Skeletal muscle satellite cell (primary cell): ENCODE results near the gene EPHA7.

ENCODE experiments used
- H3K27me3 ChIP-seq: 2 replicates; pipeline ENCODE4 v1.7.0; 2013; ENCODE audit warnings: low read length; ENCODE audit not compliant: control insufficient read depth, insufficient read depth
- H3K36me3 ChIP-seq: 2 replicates; pipeline ENCODE4 v1.7.0; 2013; ENCODE audit warnings: mild to moderate bottlenecking, control low read depth, low read length; ENCODE audit not compliant: insufficient read depth
- H3K4me1 ChIP-seq: 2 replicates; pipeline ENCODE4 v1.7.0; 2013; ENCODE audit warnings: low read length; ENCODE audit not compliant: control insufficient read depth, insufficient read depth
- H3K4me2 ChIP-seq: 2 replicates; pipeline ENCODE4 v1.7.0; 2013; ENCODE audit warnings: mild to moderate bottlenecking, low read length
- H3K4me3 ChIP-seq: 2 replicates; pipeline ENCODE4 v1.7.0; 2013; ENCODE audit warnings: low read length
- H3K9ac ChIP-seq: 2 replicates; pipeline ENCODE4 v1.7.0; 2013; ENCODE audit warnings: mild to moderate bottlenecking, low read depth, low read length, moderate library complexity
- H3K9me3 ChIP-seq: replicated peaks from 2 replicates; pipeline ENCODE4 v1.7.0; 2013; ENCODE audit warnings: mild to moderate bottlenecking, control low read depth, low read length

Gene EPHA7

DNA sequence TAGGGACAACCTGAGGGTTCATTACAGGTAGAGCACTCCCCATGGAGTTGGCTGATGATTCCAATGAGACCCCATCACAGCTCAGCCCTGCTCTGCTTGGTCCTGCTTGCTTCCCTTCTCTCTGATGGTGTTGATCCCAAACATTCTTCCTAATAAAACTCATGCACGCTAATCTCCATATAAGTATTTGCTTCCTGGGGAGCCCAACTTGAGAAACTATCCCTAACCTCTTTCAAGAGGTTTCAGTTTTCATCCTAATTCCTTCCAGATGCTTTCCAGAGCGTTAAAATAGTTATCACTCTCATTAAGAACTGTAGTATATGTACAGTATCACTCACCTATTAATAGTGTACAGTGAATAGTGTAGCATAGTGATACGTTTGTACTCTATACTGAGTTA lies 68.1 kb downstream of the EPHA7 start:
- Histone ChIP-seq H3K4me1 (no peaks in the 10 kb centered on the region), H3K27me3 (no peaks in the 10 kb centered on the region), H3K9me3 (no peaks in the 10 kb centered on the region), H3K36me3 (no peaks in the 10 kb centered on the region), H3K4me3 (no peak overlapping the region), H3K4me2 (no peak overlapping the region), H3K9ac (no peak overlapping the region)

DNA sequence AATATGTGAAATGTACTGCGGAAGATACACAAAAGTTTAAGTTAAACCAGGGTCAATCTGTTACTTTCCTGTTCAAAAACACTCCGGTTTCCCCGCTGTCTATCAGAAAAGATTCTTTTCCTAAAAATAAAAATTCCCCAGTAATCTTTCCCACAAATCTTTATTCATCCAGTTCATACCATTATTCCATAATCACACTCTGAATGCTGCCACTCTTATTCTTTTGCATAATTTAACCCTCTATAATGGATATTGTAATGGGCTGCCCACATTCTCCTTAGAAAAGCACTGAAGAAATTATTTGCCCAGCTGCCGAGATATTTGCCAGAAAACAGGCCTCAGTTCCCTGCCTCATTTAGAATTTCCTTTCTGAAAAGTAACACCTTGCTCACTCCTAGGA lies 68.6 kb downstream of the EPHA7 start:
- Histone ChIP-seq H3K27me3 (no peaks in the 10 kb centered on the region), H3K9ac (no peak overlapping the region), H3K4me1 (no peaks in the 10 kb centered on the region), H3K4me2 (no peak overlapping the region), H3K9me3 (no peaks in the 10 kb centered on the region), H3K36me3 (no peaks in the 10 kb centered on the region), H3K4me3 (no peak overlapping the region)

DNA sequence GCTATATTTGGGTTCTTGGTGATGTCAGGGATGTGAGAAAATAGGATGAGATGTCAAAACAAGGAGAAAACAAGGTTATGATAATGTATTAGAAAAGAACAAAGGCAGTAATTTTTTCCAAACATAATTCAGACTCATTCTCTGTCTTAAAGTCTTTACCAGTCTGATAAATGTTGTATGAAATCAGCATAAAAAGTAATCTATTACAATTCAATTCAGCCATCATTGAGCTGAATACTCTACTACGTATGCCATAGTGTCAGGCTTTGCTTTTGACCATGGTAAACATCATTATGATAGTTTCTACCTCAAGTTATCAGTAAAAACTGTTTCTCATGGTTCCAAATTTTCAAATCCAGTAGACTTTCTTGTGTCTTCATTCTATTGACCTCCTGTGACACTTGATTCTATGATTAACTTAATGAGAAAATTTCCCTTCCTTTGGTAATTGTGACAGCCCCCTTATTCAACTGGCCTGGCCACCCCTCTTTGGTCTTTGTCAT lies 75.0 kb downstream of the EPHA7 start:
- Histone ChIP-seq H3K9ac (no peak overlapping the region), H3K27me3 (no peaks in the 10 kb centered on the region)

DNA sequence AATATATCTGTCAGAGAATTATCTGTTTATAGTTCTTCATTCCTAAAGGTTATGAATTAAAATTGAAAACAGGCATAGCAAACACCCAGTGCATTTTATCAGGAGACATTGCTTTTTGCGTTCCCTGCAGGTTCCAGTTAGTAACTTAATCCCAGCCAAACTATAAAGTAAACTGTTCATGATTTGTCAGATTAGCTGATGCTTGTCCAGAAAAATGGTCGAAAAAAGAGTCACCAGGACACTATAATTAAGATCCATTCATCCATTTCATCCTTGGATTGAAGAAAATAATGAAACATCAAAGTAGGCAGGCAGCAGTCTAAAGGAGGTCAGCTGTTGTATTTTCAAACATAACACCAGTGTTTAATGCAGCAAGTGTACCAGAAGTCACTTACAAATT lies 75.9 kb downstream of the EPHA7 start:
- no peak overlapping the region for H3K4me2 ChIP-seq

More for the DNA sequence above, 75.0 kb downstream of the EPHA7 start:
- H3K36me3 ChIP-seq: no peaks in the 10 kb centered on the region
- no peak overlapping the region for H3K4me2 ChIP-seq
- H3K4me3 ChIP-seq: no peak overlapping the region
- H3K4me1 ChIP-seq: no peaks in the 10 kb centered on the region
- H3K9me3 ChIP-seq: no peaks in the 10 kb centered on the region

DNA sequence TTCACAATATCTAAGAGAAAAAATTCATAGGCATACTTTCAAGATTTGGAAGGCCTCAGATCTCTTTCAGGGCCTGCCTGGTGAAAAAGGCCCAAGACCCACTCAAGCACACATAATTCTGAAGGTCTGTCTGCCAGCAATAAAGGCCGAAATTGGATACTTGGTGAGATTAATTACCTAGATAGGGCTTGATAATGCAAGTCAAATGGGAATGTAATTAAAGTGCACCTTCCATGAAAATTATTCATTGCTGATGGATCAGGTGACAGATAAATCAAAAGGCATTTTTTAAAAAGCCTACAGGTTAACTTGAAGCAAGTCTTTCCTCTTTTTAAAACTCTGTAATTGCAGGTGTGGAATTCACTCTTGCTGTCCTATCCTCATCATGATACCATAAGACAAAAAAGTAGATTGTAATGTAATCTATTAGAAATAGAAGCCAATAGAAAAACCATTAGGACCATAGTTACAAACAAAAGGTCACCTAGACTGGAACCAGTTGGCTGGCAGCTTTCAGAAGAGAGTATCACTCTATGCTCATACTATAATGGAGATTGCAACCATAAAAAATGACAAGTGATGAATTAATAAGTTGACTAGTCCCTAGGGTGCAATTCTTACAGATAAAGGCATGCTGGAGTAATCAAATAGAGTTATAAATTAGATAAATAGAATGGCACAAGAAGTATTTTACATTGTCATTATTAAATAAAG lies 77.3 kb downstream of the EPHA7 start:
- Histone ChIP-seq H3K9ac (no peak overlapping the region), H3K4me2 (no peak overlapping the region), H3K4me1 (no peaks in the 10 kb centered on the region), H3K27me3 (no peaks in the 10 kb centered on the region), H3K4me3 (no peak overlapping the region), H3K36me3 (no peaks in the 10 kb centered on the region), H3K9me3 (no peaks in the 10 kb centered on the region)

More for the DNA sequence above, 75.9 kb downstream of the EPHA7 start:
- Histone ChIP-seq H3K36me3 (no peaks in the 10 kb centered on the region), H3K27me3 (no peaks in the 10 kb centered on the region), H3K9me3 (no peaks in the 10 kb centered on the region), H3K4me1 (no peaks in the 10 kb centered on the region), H3K9ac (no peak overlapping the region), H3K4me3 (no peak overlapping the region)

DNA sequence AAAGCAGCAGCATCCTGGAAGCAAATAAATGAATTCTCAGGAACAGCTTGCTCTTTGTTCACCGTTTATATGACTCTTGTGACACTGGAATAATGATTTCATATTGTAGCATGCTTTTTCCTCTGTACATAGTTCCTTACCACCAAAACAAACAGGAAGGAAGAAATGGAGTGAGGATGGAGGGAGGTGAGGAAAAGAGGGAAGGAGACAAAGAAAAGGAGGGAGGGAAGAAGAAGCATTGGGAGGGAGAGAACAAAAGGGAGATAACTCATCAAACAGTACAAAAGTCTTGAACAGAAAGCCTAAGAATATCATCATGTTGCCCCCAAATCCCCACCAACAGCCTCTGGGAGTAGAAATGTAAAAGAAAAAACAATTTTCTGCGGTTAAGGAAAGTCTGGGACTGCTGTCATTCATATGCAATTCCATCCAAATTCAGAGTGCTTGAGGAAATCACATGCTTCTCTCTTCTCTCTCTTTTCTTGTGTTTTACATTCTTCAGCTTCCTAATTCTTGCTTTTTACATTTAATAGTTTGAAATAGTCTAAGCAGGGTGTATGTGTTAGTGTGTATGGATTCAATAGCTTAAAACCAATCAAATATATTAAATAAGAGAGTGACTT lies 81.5 kb downstream of the EPHA7 start:
- H3K4me3 ChIP-seq: no peak overlapping the region
- no peaks in the 10 kb centered on the region for H3K27me3 ChIP-seq
- no peak overlapping the region for H3K9ac ChIP-seq
- no peaks in the 10 kb centered on the region for H3K9me3 ChIP-seq
- no peaks in the 10 kb centered on the region for H3K36me3 ChIP-seq
- no peak overlapping the region for H3K4me2 ChIP-seq
- H3K4me1 ChIP-seq: no peaks in the 10 kb centered on the region

DNA sequence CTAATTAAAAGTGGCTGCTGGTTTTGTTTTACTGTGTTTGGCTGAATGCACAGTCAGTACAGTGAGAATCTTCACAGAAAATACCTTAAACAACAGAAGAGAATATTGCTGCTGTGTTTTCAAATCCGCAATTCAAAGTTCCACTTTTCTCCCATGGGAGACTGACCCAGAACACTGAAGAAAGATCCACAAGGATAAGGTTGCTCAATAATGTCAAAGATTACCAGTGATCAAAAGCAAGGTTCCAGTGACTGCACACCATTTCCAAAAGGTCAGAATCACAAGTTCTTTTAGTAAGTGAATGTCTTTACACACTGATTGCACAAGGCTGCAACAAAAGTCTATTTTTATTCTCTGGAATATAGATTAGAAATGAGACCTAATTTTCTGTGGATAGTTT lies 82.3 kb downstream of the EPHA7 start:
- H3K9ac ChIP-seq: no peak overlapping the region
- no peaks in the 10 kb centered on the region for H3K9me3 ChIP-seq
- no peak overlapping the region for H3K4me2 ChIP-seq
- no peak overlapping the region for H3K4me3 ChIP-seq
- H3K36me3 ChIP-seq: no peaks in the 10 kb centered on the region
- no peaks in the 10 kb centered on the region for H3K4me1 ChIP-seq
- no peaks in the 10 kb centered on the region for H3K27me3 ChIP-seq

DNA sequence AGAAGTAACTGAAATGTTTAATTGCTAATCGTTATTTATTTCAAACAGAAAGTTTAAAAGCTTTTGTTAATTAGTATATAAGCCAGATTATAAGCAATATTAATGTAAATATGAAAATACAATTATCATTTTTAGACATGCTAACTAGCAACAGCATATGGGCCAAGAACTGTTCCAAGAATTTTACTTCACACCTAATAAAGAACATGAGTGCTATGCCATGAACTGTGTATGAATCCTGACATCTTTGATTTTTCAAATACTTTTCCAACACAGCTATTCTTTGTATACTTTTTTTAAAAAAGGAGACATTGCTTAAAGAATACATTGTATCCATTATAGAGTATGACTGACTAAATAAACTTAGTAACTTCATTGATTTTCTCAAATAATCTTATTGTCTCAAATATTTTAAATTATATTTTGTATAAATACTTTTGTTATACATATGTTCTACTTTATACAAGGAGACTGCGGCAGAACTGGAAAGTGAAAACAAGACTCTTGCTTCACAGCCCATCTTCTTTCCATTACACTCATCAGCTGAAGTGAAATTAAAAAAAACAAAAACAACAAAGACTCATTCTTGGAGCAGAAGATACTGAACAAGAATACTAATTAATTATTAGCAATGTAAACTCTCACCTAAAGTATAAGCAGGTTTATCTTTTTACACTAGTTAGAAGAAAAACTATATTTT lies 89.9 kb downstream of the EPHA7 start:
- Histone ChIP-seq H3K9ac (no peak overlapping the region), H3K9me3 (no peaks in the 10 kb centered on the region), H3K4me1 (no peaks in the 10 kb centered on the region), H3K27me3 (no peaks in the 10 kb centered on the region), H3K4me2 (no peak overlapping the region), H3K36me3 (no peaks in the 10 kb centered on the region), H3K4me3 (no peak overlapping the region)

DNA sequence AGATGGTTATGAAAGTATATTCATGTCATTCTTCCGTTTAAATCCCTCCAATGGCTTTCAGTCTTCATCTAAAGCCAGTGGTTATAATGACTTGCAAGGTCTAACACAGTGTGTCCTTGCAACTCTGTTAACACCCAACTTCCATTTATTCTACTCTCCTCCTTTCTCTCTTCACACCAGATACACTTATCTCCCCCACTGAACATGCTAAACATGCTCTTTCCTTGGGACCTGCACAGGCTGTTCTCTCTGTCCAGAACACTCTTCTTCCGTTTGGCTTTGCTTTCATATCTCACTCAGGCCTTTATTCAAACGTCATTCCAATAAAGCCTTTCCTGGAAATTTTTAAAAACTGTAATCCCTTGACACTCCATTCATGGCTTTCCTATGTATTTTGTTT lies 91.5 kb downstream of the EPHA7 start:
- no peaks in the 10 kb centered on the region for H3K4me1 ChIP-seq
- H3K36me3 ChIP-seq: no peaks in the 10 kb centered on the region
- H3K4me2 ChIP-seq: no peak overlapping the region
- H3K9ac ChIP-seq: no peak overlapping the region
- no peak overlapping the region for H3K4me3 ChIP-seq
- no peaks in the 10 kb centered on the region for H3K27me3 ChIP-seq
- no peaks in the 10 kb centered on the region for H3K9me3 ChIP-seq

DNA sequence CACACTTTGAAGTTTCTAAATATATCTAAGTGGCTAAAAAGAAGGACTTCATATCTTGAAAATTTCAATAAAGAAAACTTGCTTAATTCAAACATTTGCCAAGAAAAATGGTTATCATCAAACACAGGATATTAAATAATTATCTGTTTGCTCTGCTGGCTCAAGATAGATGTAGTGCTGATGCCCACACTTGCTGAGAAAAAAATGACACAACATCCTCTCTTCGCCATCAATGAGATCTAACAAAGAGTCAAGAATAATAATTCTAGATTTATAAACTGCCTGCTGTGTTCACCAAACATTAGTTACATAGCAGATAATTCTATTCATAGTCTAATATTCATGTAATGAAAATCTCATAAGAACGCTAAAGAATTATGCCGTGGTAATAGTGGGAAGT lies 93.6 kb downstream of the EPHA7 start:
- no peak overlapping the region for H3K4me3 ChIP-seq

DNA sequence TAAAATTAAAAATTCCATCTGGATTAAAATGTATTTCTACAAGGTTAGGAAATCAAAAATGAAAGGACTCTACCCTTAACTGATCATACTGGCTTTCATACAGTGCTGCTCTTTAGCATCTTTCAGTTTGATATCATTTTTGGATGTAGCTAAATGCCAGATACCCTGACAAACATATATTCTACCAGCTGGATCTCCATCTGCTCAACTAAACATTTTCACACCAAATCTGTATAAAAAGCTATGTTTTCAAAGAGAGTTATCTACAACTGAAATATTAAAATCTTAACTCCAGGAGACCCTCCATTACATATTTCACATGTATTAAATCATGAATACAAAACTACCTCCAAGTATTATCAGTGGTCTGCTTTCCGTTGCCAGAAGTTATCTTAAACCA lies 95.7 kb downstream of the EPHA7 start:
- Histone ChIP-seq H3K36me3 (no peaks in the 10 kb centered on the region), H3K9me3 (no peaks in the 10 kb centered on the region), H3K4me2 (no peak overlapping the region), H3K27me3 (no peaks in the 10 kb centered on the region), H3K4me3 (no peak overlapping the region), H3K9ac (no peak overlapping the region), H3K4me1 (no peaks in the 10 kb centered on the region)

More for the DNA sequence above, 93.6 kb downstream of the EPHA7 start:
- H3K4me2 ChIP-seq: no peak overlapping the region
- H3K9ac ChIP-seq: no peak overlapping the region
- H3K36me3 ChIP-seq: no peaks in the 10 kb centered on the region
- no peaks in the 10 kb centered on the region for H3K27me3 ChIP-seq
- no peaks in the 10 kb centered on the region for H3K9me3 ChIP-seq
- no peaks in the 10 kb centered on the region for H3K4me1 ChIP-seq
